GM19035 (cell line): ENCODE data around the gene FLRT1.

Source experiments
- ATAC-seq: cut with Tn5 transposase; IDR thresholded peaks from one replicate; pipeline ENCODE4 v1.9.1; 2021; ENCODE audit not compliant: unreplicated experiment

The FLRT1 gene, protein sequence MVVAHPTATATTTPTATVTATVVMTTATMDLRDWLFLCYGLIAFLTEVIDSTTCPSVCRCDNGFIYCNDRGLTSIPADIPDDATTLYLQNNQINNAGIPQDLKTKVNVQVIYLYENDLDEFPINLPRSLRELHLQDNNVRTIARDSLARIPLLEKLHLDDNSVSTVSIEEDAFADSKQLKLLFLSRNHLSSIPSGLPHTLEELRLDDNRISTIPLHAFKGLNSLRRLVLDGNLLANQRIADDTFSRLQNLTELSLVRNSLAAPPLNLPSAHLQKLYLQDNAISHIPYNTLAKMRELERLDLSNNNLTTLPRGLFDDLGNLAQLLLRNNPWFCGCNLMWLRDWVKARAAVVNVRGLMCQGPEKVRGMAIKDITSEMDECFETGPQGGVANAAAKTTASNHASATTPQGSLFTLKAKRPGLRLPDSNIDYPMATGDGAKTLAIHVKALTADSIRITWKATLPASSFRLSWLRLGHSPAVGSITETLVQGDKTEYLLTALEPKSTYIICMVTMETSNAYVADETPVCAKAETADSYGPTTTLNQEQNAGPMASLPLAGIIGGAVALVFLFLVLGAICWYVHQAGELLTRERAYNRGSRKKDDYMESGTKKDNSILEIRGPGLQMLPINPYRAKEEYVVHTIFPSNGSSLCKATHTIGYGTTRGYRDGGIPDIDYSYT

GRCh38 chr11:64035576-64035975 lies at the start of gene FLRT1:
Gene FLRT1 (plus strand): TSS chr11:64035931. CDS start chr11:64116268, 80,337 bp downstream.
- ATAC-seq: no peak

DNA sequence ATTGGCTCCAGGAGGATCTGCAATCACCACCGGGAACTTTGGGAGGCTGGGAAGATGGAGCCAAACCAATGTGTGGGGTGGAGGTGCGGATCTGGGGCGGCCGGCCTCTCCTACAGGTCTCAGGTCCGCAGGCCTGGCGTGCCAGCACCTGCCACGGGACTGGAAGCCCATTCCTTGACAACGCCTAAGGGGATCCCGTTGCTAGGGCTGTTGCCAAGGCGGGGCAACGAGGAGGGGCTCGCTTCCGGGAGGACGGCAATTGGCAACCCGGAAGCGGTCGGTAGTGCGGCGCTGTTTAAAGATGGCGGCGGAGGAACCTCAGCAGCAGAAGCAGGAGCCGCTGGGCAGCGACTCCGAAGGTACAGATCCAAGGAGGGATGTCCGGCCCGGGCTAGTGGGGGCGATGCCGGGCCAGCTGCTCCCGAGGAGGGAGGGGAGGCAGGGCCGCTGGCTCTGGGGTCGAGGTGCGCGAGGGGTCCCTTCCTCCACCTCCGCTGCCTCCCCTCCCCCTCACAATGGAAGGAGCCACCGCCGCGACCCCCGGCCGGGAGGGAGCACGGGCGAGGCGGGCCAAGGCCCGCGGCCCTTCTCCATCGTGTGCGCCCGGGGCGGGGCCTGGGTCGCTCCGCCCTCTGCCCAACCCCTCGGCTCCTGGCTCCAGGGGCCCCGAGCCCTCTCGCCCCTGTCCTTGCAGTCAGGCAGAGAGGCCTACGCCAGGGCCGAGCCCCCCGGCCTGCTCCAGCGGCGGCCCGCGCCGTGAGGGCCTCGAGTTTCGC lies 49.4 kb upstream of the FLRT1 start, which contains the start of gene OTUB1:
OTUB1 (plus strand) TSS at position 283 of the 776 bp plus-strand sequence; CDS start at position 302, 19 bp downstream.
- ATAC-seq: peak; percentile 91

GRCh38 chr11:63986932-63987513 lies 48.7 kb upstream of the FLRT1 start:
- no peak for ATAC-seq

GRCh38 chr11:63991558-63991957 lies 44.2 kb upstream of the FLRT1 start:
- no peak for ATAC-seq

- no peak for ATAC-seq
These were observed 42.6 kb upstream of the FLRT1 start for GRCh38 chr11:63993100-63993499.

- no peak for ATAC-seq
These were observed 41.7 kb upstream of the FLRT1 start for GRCh38 chr11:63993993-63994392.

DNA sequence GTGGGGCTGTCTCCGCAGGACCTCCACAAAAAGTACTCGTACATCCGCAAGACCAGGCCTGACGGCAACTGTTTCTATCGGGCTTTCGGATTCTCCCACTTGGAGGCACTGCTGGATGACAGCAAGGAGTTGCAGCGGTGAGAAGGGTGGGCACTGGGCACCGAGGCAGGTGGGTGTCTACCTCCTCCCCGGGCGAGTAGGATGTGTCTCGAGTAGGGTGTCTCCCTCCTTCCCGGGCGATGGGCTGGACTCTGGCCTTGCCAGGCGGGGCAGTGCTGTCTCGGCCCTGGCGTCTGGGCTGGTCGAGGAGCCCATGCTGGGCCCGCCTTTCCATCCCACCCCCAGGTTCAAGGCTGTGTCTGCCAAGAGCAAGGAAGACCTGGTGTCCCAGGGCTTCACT lies 39.2 kb upstream of the FLRT1 start:
- no peak for ATAC-seq

- ATAC-seq: no peak
These were observed 38.5 kb upstream of the FLRT1 start for GRCh38 chr11:63997104-63997700.

GRCh38 chr11:63997801-63998337 lies 37.9 kb upstream of the FLRT1 start:
- no peak for ATAC-seq

GRCh38 chr11:63998558-63999348 lies 37.0 kb upstream of the FLRT1 start:
- ATAC-seq: no peak

DNA sequence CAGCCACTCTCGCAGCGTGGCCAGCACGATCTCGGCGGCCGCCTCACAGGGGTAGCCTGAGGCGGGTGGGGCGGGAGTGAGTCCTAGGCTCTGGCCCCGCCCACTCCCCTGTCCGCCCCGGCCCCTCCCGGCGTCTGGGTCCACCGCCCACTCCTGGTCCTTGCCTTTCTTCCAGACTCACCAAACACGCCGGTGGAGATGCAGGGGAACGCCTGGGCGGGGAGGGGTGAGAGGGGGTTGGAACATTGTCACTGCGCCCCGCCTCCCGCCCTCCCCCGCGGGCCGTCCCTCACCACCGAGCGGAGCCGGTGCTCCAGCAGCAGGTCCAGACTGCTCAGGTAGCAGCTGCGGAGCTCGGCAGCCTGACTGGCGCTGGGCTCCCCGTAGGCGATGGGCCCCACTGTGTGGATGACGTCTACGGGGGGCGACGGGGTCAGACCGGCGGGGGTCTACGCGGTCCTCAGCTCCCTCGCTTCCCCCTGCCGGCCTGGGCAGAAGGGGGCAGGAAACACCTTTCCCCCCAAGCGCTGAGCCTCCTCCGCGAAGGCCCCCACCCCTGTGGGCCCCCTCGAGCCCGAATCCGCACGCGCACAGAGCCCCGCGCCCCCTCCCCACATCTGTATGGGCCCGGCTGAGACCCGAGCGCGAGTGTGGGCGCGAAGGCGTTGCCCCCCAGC lies 36.2 kb upstream of the FLRT1 start:
- ATAC-seq: no peak

DNA sequence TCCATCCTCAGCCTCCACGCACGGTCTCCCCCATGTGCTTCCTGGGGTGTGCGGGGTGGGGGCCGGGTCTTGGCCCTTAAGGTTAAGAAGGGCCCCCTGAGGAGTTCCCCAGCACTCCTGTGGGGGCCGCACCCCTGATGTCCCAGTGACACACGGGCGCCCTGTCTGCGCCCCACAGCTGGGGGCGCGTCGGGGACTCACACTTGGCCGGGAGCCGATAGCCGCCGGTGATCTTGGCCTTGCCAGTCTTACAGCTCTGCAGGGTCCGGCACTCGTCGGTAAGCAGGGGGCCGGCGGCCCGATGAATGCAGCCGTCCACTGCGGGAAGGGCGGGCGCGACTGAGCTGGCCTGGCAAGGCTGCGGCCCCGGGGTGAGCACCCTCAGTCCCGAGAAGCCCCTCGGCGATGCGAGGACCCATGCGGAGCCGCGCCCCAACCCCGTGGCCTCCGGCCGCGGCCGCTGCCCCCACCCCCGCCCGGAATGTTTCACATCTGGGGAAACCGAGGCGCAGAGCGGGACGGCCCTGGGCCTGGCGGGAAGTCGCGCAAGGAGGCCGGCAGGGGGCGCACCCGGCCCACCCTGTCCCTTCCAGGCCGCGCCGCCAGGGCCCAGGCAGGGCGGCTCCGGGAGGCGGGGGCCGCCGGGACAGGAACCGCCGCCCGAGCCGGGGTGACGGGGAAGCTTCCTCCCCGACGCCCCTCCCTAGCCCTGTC lies 35.5 kb upstream of the FLRT1 start:
- ATAC-seq: peak; percentile 58

- no peak for ATAC-seq
These were observed 34.8 kb upstream of the FLRT1 start for GRCh38 chr11:64000740-64001483.

DNA sequence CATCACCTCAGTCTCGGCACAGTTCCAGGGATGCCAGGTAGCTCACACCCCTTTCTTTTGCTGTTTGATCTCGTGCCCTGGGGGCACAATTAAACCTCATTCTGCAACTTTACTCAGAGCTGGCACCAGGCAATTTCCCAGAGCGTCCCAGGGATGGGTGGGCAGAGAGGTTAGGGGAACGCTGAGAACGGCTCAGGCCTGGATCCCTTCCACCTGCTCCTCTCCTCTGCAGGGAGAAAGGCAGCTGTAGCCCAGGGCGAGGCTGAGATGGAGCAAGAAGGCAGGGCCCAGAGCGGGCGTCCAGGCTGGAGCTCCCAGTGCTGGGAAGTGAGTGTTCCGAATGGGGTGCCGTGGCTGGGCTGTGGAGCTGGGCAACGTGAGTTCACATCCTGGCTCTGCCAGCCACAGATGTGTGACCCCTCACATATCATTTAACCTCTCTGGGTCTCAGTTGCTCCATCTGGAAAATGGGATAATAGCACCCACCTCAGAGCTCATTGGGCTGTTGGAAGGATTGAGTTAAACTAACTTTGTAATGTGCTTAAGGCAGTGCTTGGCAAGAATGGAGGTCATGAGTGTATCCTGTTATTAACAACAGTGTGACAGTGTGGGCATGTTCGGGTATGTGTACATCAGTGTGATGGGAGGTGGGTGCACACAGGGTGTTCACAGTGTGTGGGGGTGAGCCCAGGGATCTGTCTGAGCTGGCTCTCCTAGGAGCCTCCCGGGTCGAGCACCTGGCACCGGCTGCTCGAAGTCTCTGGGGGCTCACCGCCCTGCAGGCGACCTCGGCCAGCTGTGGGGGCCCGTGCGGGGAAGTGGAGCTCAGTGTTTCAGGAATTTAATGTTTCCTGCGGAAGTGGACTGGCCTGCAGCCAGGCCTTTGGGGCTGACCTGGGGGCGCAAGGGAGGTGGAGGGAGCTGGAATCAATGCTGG lies 34.0 kb upstream of the FLRT1 start:
- ATAC-seq: no peak

- ATAC-seq: no peak
These were observed 31.7 kb upstream of the FLRT1 start for GRCh38 chr11:64003807-64004589.

DNA sequence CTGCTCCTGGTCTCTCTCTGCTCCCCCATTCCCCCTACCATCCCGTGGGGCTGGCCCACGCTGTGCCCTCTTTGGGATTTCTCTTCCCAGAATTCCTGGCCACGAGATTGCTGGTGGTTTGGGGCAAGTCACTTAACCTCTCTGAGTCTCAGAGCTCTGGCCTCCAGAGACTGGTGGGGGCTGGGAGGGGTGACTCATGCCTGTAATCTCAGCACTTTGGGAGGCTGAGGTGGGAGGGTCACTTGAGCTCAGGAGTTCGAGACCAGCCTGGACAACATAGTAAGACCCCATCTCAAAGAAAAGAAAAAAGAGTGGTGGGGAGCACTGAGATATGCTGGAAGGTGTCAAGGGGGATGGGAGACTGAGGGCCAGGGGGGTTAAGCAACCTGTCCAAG lies 31.1 kb upstream of the FLRT1 start:
- ATAC-seq: no peak
